SKM-1 (cell line): ENCODE results near the gene UBA3.

Experiments
- DNase-seq: peaks from one replicate; lab custom pipeline; 2025; ENCODE audit not compliant: unreplicated experiment; lab: John Stamatoyannopoulos, UW

UBA3 gene

DNA sequence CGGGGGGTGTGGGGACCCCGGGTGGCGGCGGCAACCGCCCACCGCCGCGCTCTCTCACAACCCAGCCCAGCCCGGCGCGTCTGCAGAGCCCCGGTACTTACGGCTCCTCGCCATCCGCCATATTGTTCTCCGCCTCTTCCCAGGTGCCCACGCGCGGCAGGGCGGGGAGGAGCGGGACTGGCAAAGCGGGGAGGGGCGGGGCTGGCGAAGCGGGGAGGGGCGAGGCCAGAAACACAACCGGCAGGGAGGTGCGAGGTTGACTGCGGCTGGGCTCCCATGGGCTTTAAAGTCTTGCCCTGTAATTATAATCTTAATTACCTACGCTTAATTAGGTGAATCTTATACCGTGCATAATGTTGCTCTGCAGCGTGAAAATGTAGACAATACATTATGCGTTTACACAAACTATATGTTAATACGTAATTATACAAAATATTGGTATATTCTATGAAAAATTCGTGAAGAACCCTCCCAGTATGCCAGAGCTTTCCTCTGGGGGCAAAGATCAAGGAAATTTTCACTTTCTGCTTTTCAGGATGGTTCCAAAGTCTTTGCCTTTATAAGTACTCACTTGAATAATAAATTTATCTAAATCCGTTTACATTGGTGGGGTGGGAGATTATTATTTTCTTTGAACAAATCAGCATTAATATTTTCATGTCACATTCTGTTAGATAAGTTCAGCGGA lies at the start of gene UBA3:
UBA3 (minus strand) TSS at position 133 of the 688 bp plus-strand sequence; CDS start at position 121, 12 bp downstream.
- DNase-seq = peak; percentile 80

DNA sequence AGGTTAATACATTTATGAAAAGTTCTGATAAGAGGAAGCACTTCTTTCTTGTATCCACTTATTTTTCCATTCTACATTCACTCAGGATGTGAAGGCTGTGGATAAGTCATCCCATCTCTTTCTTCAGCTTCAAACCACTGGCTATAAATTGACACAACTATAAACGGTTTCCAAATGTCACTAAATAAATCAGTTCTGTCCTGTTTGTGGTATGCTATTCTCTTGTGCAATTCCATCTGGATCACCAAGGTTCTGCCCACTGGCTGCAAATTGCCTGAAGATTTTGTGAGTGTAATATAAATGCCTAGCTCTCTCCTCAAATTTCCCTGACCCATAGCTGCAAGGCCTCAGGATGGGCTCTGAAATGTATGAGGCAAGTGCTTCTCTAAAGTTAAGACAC lies 49.4 kb upstream of the UBA3 start:
- DNase-seq = no peak

DNA sequence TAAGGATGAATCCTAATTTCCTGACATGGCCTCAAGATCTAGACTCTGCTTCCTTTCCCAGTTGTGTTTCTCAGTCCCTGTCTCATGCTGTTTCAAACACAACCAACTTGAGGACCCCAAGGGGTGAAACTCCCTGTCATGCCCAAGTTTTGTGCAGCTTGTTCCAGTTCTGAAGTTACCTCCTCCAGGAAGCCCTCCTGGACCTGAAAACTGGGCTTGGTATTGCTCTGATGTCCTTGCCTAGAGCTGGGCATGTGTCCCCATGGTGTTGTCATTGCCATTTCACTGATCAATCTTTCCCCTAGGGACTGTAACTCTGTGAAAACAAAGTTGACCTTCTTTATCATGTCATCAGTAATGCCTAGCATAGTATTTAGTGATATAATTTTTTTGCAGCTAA lies 48.3 kb upstream of the UBA3 start:
- DNase-seq = no peak

DNA sequence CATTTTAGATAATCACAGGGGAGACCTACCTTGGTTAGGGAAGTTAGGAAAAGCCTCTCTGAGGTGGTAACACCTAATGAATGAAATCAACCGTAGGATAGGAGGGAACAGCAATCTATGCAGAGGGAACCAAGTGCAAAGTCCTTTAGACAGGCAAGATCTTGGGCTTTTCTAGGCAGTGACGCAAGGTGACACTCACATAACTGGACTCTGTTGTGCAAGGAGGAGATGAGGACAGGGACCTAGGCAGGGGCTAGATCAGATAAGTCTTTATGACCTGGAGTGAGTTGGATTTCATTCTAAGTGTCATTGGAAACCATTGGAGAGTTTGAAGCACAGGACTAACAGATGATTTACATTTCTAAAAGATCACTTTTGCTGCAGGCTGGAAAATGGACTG lies 46.8 kb upstream of the UBA3 start:
- no peak for DNase-seq

DNA sequence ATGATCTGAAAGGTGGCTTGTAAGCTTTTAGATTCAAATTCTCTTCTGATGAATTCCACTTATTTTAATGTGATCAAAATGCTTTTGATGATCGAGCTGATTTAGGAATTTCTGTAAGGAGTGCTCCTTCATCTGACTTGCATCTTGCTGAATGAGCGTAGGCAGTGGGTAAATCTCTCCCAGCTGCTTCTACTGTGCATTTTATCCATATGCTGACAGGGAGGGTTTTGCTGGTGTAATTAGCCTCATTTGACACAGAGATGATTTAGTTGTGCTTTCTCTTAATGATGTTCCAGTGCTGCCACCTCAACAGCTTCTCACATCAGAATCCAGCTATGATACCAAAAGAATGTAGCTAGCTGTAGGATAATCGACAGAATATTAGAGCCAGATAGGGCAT lies 46.1 kb upstream of the UBA3 start:
- DNase-seq = no peak

DNA sequence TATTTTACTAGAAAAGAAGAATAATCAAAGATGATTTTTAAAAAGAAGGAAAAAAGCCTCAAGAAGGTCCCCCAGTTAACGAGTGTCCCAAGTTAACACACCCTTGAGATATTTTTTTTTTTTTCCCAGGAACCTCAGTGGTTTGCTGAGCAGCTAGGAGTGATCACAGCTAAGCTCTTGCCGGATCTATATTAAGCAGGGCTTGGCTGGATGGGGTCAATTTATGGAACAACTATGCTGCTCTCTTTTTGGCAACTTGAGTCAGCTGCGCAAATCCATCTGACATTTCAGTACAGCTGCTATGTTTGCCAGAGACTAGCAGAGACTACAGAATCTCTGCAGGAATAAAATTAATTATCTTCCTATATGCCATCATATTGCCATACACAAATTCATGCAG lies 42.2 kb upstream of the UBA3 start, which contains the start of gene LMOD3:
LMOD3 (minus strand) TSS at position 193 of the 400 bp plus-strand sequence. CDS start 209 bp downstream, outside the sequence.
- no peak for DNase-seq

DNA sequence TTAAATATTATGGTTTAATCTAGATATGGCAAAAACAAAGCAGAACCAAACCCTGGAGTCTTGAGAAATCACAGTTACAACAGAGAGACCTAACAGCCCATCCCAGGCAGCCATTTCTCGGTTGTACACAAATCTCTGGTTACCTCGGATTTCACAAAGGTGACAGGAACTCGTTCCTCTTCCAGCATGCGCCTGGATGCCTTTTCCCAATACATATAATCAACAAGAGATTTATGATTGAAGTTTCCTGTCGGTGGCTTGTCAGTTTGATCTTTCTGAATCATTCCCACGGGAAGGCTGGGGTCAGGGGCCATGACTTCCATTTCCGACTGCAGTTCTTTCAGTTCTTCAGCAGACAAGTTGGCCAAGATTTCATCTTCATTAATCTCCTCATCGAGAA lies 41.8 kb upstream of the UBA3 start:
- no peak for DNase-seq

DNA sequence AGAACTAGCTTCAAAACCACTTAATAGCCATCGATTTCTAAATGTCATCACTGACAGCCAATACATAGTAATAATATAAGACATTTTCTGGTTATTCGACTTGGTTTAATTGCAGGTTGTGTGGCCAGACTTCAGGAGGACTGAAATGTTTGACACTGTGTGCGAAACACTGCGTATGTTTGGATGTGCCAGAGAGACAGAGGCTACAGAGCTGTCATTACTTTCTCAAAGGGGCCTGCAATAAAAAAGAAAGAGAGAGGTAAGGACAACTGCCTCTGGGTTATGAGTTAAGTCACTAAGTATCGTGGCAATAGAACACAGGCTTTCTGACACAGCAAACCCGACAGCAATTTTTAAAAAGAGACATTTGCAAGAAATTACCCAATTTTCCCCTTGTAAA lies 41.3 kb upstream of the UBA3 start:
- DNase-seq = no peak

DNA sequence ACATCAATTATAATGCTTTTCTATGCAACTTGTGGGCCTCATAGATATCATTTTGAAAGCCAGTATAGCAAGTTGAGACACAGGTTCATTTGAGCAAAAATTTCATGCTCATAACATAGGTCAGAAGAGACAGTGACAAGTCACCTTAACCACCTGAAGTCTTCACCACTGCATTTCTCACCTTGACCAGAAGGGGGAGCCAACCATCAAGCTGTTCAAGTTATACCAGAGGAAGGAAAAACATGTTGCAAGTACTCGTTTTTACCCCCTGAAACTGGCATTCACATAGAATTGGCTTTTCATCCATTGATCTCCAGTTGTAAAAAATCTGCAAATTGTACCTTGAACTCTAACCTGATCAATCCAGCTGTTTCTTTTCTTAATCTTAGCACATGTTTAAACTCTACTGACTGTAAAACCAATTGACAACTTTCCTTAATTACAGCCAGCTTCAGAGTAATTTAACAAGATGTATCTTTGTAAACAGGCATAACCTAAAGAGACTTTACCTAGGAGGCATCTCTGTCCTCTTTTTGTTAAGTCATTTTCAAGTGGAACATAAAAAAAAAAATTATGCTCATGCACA lies 40.8 kb upstream of the UBA3 start:
- peak; percentile 28 for DNase-seq

DNA sequence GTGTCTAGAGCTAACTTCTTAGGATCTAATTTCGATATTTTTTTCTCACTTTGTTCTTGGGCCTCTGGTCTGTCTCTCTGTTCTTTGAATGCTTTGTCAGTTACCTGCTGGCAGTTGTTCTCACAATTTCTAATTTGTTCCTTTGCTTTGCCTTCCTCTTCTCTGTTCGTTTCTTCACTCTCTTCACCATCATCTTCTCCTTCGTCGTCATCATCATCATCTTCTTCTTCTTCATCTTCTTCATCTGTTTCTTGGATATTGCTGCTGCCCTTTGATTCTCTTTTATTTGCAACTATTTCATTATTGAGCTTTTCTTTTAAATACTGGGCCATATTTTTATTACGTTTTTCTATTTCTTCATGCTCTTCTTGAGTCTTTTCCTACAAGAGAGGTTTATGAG lies 39.5 kb upstream of the UBA3 start:
- no peak for DNase-seq

DNA sequence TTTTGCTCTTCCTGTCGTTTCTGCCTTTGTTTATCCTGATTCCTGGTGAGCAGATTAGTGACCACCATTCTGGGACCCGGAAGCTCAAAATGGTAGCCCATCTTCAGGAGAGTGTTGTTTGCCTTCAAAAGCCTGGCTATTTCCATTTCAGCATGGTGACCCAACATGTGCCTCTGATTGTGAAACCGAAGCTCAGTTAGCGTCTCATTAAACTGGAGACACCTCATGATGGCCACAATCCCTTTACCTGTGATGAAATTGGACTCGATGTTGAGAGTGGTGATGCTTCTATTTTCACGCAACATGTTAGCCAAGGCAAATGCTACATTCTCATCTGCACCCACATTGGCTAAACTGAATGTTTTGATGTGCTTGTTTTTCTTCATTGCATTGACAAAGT lies 39.0 kb upstream of the UBA3 start:
- DNase-seq = no peak

DNA sequence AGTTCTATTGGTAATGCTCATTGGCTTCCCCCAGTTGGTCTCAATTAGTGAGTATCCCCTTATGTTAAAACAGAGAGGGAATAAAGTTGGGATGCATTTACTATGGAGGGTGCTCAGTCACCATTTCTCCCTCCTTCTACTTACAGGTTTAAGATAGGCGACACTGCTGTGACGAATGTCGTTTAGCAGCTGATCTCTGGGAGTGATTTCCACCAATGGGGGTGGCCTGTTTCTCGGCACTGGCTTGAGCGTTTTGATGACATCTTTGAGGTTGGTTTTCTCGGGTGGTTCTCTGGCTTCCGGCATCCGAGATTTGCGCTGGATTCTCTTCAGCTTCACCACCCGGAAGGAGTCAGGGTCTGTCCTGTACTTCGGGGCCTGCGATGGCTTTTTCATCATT lies 38.4 kb upstream of the UBA3 start:
- no peak for DNase-seq

DNA sequence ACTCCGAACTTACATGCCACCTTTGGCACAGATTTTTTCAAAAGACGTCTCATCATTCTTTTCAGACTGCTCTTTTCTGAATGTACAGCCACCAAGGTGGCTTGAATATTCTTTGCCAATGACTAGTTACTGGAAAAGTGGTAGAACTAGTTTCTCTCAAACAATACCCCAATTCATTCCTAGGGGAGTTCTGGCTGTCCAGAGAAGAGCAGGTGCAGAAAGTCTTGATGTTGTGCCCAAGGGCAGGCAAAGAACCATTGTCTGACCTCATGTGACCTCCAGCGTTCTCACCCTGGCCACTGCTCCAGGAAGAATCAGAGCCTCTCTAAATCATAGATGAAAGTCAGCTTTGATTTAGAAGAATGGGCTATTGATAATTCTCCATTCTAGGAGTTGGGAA lies 36.7 kb upstream of the UBA3 start:
- DNase-seq = no peak

DNA sequence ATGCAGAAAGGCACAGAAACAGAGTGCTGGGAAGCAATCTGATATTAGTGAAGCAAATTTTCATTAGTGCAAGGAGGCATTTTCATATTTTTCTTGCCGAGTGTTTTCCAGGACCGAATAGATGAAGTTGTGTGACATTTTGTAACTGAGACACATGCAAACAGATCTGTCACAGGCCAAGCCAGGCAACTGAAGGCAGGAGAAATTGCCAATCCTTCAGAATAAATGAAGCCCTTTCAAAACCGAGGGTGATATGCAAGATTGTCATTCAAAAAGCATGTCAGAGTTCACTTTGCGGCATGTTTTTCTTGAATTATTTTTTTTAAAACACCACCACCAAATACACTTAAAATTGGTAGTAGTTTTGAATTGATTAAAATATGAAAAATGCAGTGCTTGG lies 36.0 kb upstream of the UBA3 start:
- DNase-seq = no peak

DNA sequence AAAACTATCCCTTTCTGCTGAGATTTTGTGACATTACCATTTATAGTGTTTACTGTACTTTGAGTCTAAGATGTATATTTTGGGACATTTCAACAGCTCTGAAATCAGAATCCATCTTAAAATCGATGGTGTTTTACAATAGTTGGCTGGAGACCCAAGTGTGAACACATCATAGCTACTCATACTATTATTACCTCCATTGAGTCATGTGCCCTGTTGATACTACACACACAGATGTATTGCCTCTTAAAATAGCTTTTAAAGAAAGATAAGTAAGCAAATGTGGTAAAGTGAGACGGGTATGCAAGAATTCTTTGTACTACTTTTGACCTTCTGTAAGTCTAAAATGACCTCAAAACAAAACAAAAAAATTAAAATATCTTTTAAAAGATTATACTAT lies 35.6 kb upstream of the UBA3 start:
- no peak for DNase-seq

DNA sequence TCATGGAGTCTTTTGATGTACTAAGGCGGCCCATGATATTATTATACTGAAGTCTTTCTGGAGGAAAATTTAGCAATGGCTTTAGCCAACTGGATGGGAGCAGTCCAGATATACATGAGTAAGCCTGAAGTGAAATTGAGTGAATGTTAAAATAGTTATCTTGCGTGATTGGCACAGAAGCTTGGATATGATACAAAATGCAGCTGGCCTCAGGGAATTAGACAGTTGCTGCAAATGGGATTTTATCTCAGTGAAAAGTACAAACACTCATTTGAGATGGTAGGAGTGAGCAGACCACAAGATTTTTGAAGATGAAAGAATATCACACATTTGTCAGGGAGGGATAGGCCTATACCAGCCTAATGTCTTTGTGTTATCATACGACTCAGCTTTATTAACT lies 33.4 kb upstream of the UBA3 start:
- DNase-seq = no peak

DNA sequence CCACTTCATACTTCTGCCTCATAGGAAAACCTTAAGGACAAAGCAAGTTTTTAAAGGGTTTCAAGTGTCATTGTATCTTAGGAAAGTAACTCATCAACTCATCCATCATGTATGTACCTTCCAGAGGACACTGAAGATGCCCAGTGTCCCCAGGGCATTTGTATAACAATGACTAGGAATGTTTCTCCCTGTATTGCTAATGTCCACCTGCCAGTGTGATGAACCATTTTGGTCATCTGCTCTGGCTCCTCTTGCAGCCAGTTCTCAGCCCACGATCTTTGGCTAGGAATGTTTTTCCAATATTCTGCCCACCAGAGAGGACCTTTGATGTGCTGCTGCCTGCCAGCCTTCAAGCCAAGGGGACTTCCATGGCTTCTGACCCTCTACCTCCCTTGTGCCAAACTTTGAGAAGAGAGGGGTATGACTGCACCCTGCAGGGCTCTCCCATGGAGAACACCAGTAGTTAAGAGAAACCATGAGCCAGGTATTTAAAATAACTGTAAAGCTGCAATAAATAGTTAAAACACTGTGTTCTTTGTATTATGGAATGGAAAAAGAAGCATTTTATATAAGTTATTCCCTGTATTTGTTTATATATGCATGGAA lies 30.9 kb upstream of the UBA3 start:
- no peak for DNase-seq

DNA sequence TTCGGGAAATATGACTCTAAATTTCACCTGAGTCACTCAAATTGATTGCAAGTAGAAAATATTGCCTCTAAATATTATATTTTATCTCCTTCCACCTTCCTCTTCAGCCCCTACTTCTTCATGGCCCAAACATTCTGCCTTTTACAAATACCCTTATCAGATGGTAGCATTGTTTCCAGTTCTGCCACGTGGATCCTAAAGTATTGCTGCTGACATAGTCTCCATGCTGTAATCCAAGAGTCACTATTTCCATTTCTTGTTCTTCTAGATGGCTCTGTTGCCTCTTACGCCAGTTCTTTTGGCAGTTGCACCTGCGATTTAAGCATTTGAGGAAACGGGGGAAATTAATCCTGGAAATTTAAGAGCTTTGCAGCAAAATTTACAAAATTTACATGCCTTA lies 28.6 kb upstream of the UBA3 start:
- no peak for DNase-seq

DNA sequence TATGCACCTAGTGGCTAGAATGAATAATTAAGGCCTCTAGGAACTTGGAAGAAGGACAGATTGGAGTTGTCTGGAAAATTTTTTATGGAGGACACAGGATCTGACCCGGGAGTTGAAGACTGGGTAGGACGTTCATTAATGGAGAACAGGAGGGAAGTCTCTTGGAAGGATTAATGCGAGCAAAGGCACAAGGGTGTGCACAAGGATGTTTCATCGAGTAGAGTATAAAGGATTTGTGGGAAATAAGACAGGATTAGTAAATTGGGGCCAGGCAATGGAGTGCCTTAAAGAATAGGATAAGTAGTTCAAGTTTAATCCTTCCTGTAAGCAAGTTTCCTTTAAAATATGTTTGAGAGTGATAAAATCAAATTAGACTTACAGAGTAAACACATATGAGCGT lies 27.7 kb upstream of the UBA3 start:
- no peak for DNase-seq

DNA sequence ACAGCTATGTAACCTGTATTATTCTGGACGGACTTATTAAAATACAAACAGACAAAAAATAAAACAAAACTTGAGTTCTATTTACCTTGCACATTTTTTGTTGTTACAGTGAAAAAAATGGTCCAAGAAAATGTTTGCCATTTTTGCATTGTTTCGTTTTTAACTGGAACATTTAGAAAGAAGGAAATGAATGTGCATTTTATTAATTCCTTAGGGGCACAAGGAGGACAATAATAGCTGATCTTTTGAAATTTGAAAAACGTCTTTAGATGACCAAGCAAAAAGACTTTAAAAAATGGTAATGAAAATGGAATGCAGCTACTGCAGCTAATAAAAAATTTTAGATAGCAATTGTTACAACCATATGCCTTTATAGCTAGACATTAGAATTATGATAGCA lies 25.2 kb upstream of the UBA3 start:
- DNase-seq = no peak

DNA sequence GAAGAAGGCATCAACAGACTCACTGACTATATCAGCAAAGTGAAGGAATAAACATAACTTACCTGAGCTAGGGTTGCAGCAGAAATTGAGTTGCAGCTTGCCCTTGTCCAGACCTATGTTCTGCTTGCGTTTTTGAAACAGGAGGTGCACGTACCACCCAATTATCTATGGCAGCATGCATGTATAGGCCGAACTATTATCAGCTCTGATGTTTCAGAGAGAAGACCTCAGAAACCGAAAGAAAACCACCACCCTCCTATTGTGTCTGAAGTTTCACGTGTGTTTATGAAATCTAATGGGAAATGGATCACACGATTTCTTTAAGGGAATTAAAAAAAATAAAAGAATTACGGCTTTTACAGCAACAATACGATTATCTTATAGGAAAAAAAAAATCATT lies 24.4 kb upstream of the UBA3 start:
- DNase-seq = no peak

DNA sequence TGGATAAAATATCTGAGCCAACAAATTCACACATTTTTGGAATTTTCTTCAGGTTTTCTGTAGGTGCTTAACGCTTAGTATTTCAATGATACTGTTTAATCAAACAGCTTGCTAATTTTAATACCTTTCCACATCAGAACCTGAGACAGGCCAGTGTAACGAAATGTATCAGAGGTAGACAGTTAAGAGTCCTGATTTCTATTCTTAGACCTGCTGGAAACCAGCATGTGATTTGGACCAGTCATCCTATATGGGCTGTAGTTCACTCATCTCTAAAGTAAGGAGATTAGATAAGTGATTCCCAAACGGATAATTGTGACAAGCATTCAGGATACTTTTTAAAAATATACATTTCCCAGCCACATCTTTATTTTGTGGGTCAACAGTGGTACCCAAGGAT lies 23.0 kb upstream of the UBA3 start:
- DNase-seq = no peak

DNA sequence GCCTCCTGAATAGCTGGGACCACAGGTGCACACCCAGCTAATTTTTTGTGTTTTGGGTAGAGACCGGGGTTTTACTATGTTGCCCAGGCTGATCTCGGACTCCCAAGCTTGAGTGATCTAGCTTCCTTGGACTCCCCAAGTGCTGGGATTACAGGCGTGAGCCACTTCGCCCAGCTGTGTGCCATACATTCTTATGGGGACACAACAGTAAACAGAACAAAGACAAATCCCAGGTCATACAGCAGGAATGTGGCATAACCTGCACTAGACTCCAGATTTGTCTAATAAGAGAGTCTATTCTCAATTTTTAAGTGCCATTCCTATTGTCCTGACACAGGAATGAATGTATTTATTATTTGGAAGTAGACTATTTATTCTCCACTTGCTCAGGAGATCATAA lies 22.2 kb upstream of the UBA3 start:
- no peak for DNase-seq
